Stimulated activated CD4-positive, alpha-beta T cell treated with anti-CD3 and anti-CD28 coated beads, TNF-alpha, amount 100 ng/mL, for 1 hour (primary cell): Measurements from ENCODE around the gene ST6GALNAC3.

Source experiments
- DNase-seq, 3 donors: peaks; one replicate each; pipeline ENCODE4 v3.0.0-alpha.2; 2020; ENCODE audit warnings: low read depth in 3 of 3, low spot score in 1 of 3

ST6GALNAC3 gene

GRCh38 chr1:76572229-76572628 is 497.7 kb downstream of the ST6GALNAC3 start:
- no peak for DNase-seq

GRCh38 chr1:76576876-76577524 is 502.5 kb downstream of the ST6GALNAC3 start:
- DNase-seq, result no peak

- DNase-seq, result no peak
Measured at GRCh38 chr1:76577525-76578185, 503.1 kb downstream of the ST6GALNAC3 start.

GRCh38 chr1:76580206-76580605 is 505.7 kb downstream of the ST6GALNAC3 start:
- no peak for DNase-seq

GRCh38 chr1:76581712-76582111 is 507.2 kb downstream of the ST6GALNAC3 start:
- DNase-seq, result no peak

GRCh38 chr1:76583235-76583868 is 508.8 kb downstream of the ST6GALNAC3 start:
- no peak for DNase-seq

- no peak for DNase-seq
Measured at GRCh38 chr1:76583875-76584477, 509.4 kb downstream of the ST6GALNAC3 start.

GRCh38 chr1:76585980-76586674 is 511.6 kb downstream of the ST6GALNAC3 start:
- DNase-seq, result no peak

GRCh38 chr1:76587212-76587611 is 512.7 kb downstream of the ST6GALNAC3 start:
- DNase-seq, result no peak

GRCh38 chr1:76591461-76591860 is 516.9 kb downstream of the ST6GALNAC3 start:
- no peak for DNase-seq

GRCh38 chr1:76591963-76592362 is 517.4 kb downstream of the ST6GALNAC3 start:
- no peak for DNase-seq

- no peak for DNase-seq
Measured at GRCh38 chr1:76593141-76593540, 518.6 kb downstream of the ST6GALNAC3 start.

- no peak for DNase-seq
Measured at GRCh38 chr1:76593618-76594017, 519.1 kb downstream of the ST6GALNAC3 start.

GRCh38 chr1:76595024-76595423 is 520.5 kb downstream of the ST6GALNAC3 start:
- DNase-seq, result no peak

- DNase-seq, result no peak
Measured at GRCh38 chr1:76601465-76601864, 526.9 kb downstream of the ST6GALNAC3 start.

GRCh38 chr1:76607717-76608116 is 533.2 kb downstream of the ST6GALNAC3 start:
- DNase-seq, result no peak

- no peak for DNase-seq
Measured at GRCh38 chr1:76611770-76612445, 537.4 kb downstream of the ST6GALNAC3 start.

- DNase-seq, result no peak
Measured at GRCh38 chr1:76613886-76614285, 539.3 kb downstream of the ST6GALNAC3 start.

GRCh38 chr1:76615253-76616035 is 540.9 kb downstream of the ST6GALNAC3 start:
- DNase-seq, result no peak

GRCh38 chr1:76620371-76620770 is 545.8 kb downstream of the ST6GALNAC3 start:
- no peak for DNase-seq
